Activated naive CD4-positive, alpha-beta T cell treated with anti-CD3 and anti-CD28 coated beads, Interleukin-2, amount 50 U/mL, for 24 hours (primary cell): Measurements from ENCODE around the gene ADAMTS6.
"Not testable (repeated sequence)": the region's sequence is repeated elsewhere in the genome, so short reads cannot be mapped to it uniquely, and the experiment has no call there.

Source experiments
- H3K27ac Mint-ChIP-seq: one replicate; pipeline ENCODE4 v1.8.0; 2021; ENCODE audit warnings: mild to moderate bottlenecking, mixed read lengths
- H3K27me3 Mint-ChIP-seq: one replicate; pipeline ENCODE4 v1.8.0; 2021; ENCODE audit warnings: mixed read lengths
- H3K36me3 Mint-ChIP-seq: one replicate; pipeline ENCODE4 v1.8.0; 2021; ENCODE audit warnings: mixed read lengths
- H3K4me1 Mint-ChIP-seq: one replicate; pipeline ENCODE4 v1.8.0; 2021; ENCODE audit warnings: mixed read lengths
- H3K4me3 Mint-ChIP-seq: one replicate; pipeline ENCODE4 v1.8.0; 2021; ENCODE audit warnings: mild to moderate bottlenecking, mixed read lengths
- H3K9me3 Mint-ChIP-seq: one replicate; pipeline ENCODE4 v1.8.0; 2021; ENCODE audit warnings: mixed read lengths

The ADAMTS6 gene

DNA sequence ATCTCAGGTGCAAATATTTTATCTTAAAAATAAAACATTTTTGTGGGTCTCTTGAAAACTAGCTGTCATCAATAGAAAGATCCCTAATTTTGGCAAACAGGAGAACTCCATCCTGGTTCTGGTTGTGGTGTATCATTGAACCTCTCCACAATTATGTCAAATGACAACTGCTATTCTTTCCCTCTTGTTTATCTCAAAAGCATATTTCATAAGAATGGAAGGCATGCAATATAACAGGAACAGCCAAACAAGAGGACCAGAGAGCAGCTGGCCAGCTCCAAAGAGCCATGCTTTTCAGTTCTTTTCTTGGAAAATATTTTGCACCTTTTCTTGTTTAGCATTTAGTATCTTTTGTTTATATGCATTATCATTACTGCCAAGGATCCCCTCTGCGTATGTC, 125.4 kb downstream of the ADAMTS6 start:
- Mint-ChIP-seq H3K4me3 (no peak overlapping the region), H3K9me3 (no peaks in the 10 kb centered on the region), H3K36me3 (no peaks in the 10 kb centered on the region), H3K27me3 (peaks cover 4% of the 10 kb centered on the region), H3K27ac (no peak overlapping the region), H3K4me1 (no peaks in the 10 kb centered on the region)

DNA sequence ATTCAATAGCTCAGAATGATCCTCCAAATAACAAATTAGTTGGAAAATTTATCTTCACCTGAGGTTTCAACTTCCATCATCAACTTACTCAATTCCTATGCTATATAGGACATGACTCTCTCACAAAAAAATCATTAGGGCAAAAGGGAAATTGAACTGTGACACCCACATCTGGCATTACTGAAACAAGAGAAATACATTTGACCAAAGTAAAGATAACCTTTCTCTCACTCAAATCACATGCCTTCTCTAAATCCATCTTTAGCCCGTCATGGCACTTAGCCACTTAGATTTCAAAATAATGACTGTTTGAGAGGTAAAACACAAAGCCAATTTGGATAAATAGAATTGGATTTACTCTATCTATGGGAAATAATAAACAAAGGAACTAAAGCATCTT, 126.4 kb downstream of the ADAMTS6 start:
- Mint-ChIP-seq H3K4me1 (no peaks in the 10 kb centered on the region), H3K27me3 (peaks cover 4% of the 10 kb centered on the region), H3K36me3 (no peaks in the 10 kb centered on the region), H3K9me3 (no peaks in the 10 kb centered on the region), H3K4me3 (no peak overlapping the region), H3K27ac (no peak overlapping the region)

DNA sequence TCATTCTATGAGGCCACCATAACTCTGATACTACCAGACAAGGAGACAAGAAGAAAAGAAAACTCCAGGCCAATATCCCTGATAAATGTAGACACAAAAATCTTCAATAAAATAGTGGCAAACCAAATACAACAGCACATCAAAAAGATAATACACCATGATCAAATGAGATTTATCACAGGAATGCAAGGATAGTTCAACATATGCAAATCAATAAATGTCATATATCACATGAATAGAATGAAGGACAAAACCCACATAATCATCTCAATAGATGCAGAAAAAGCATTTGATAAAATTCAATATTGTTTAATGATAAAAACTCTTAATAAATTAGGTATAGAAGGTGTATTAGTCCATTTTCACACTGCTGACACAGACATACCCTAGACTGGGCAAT, 139.9 kb downstream of the ADAMTS6 start:
- no peak overlapping the region for H3K27ac Mint-ChIP-seq
- H3K9me3 Mint-ChIP-seq, result peaks cover 33% of the 10 kb centered on the region
- peaks cover 2% of the 10 kb centered on the region for H3K27me3 Mint-ChIP-seq
- peaks cover 8% of the 10 kb centered on the region for H3K36me3 Mint-ChIP-seq
- H3K4me1 Mint-ChIP-seq, result no peaks in the 10 kb centered on the region
- H3K4me3 Mint-ChIP-seq, result no peak overlapping the region

GRCh38 chr5:65338606-65339151, 143.0 kb downstream of the ADAMTS6 start:
- no peaks in the 10 kb centered on the region for H3K4me1 Mint-ChIP-seq
- no peak overlapping the region for H3K4me3 Mint-ChIP-seq
- peaks cover 8% of the 10 kb centered on the region for H3K36me3 Mint-ChIP-seq

GRCh38 chr5:65334077-65334476, 147.6 kb downstream of the ADAMTS6 start:
- Mint-ChIP-seq H3K4me1 (no peaks in the 10 kb centered on the region), H3K36me3 (no peaks in the 10 kb centered on the region), H3K4me3 (no peak overlapping the region), H3K27me3 (peaks cover 2% of the 10 kb centered on the region), H3K9me3 (no peaks in the 10 kb centered on the region), H3K27ac (no peak overlapping the region)

More at GRCh38 chr5:65338606-65339151, 143.0 kb downstream of the ADAMTS6 start:
- H3K9me3 Mint-ChIP-seq, result peaks cover 27% of the 10 kb centered on the region
- no peak overlapping the region for H3K27ac Mint-ChIP-seq
- H3K27me3 Mint-ChIP-seq, result peaks cover 2% of the 10 kb centered on the region

DNA sequence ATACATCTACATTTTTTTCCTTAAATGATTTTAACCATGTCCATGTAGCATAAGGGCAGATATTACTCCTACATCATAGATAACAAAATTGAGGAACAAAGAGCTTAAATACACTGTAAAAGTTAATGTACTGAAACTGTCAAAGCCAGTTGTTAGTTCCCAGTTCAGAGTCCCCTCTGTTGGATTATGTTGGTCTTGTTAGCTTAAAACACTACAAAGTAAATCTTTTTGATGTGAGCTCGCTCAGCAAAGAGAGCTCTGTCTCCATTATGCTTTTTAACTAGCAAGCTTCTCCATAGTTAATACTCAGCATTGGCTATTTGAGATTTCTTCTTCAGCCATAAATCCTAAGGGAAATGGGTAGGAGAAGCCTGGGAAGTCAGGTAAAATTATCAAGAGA, 149.1 kb downstream of the ADAMTS6 start:
- peaks cover 2% of the 10 kb centered on the region for H3K27me3 Mint-ChIP-seq
- no peaks in the 10 kb centered on the region for H3K36me3 Mint-ChIP-seq
- H3K9me3 Mint-ChIP-seq, result no peaks in the 10 kb centered on the region
- H3K27ac Mint-ChIP-seq, result no peak overlapping the region
- no peak overlapping the region for H3K4me3 Mint-ChIP-seq
- H3K4me1 Mint-ChIP-seq, result no peaks in the 10 kb centered on the region

DNA sequence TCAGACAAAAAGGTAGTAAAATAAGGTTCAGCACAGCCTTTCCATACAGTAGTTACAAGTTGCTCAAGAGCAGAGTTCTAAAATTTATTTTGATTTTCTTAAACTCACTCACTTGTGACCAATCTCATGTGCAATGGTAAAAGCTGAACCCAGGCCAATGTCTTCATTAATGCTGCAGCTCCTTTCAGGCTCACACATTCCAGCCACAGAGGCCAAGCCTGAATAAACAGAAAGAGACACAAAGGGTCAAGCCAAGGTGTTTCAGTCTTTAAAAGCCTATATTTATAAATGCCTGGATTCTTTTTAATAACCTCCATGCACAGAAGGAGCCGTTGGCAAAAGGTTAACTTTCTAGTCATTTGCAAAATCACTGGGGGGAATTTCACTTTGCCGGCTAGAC, 152.5 kb downstream of the ADAMTS6 start:
- Mint-ChIP-seq H3K27ac (no peak overlapping the region), H3K4me1 (no peaks in the 10 kb centered on the region), H3K9me3 (no peaks in the 10 kb centered on the region), H3K4me3 (no peak overlapping the region), H3K36me3 (no peaks in the 10 kb centered on the region), H3K27me3 (no peaks in the 10 kb centered on the region)

DNA sequence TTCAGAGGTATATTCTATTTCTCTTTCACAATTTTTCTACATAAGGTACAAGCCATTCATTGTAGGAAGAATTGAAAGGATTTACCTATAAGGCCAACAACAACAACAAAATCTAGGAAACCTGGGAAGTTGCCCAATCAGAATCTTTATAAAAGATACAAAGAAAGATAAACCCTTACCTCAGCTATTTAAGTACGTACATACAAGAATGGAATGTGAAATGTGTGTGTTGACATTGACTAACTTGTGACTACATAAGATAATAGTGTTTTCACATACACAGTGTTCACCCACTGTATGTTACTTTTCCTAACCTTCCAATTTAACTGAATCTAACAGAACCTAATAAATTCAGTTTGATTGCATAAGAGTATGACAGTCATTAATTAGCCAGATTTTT, 154.1 kb downstream of the ADAMTS6 start:
- H3K36me3 Mint-ChIP-seq, result no peaks in the 10 kb centered on the region
- H3K27ac Mint-ChIP-seq, result no peak overlapping the region
- no peak overlapping the region for H3K4me3 Mint-ChIP-seq
- no peaks in the 10 kb centered on the region for H3K9me3 Mint-ChIP-seq
- no peaks in the 10 kb centered on the region for H3K4me1 Mint-ChIP-seq
- H3K27me3 Mint-ChIP-seq, result no peaks in the 10 kb centered on the region

DNA sequence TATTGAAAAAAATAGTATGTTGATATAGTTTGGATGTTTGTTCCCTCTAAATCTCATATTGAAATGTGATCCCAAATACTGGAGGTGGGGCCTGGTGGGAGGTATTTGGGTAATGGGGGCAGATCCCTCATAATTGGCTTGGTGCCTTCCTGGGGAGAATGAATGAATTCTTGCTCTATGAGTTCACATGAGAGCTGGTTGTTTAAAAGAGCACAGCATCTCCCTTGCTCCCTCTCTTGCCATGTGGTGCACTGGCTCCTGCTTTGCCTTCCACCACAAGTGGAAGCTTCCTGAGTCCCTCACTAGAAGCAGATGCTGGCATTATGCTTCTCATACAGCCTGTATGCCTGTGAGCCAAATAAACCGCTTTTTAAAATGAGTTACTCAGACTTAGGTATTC, 154.8 kb downstream of the ADAMTS6 start:
- Mint-ChIP-seq H3K36me3 (no peaks in the 10 kb centered on the region), H3K9me3 (no peaks in the 10 kb centered on the region), H3K27ac (no peak overlapping the region), H3K4me3 (no peak overlapping the region), H3K27me3 (no peaks in the 10 kb centered on the region), H3K4me1 (no peaks in the 10 kb centered on the region)

GRCh38 chr5:65324226-65324625, 157.5 kb downstream of the ADAMTS6 start:
- Mint-ChIP-seq H3K9me3 (no peaks in the 10 kb centered on the region), H3K4me1 (no peaks in the 10 kb centered on the region), H3K27ac (no peak overlapping the region), H3K27me3 (no peaks in the 10 kb centered on the region), H3K4me3 (no peak overlapping the region), H3K36me3 (no peaks in the 10 kb centered on the region)

GRCh38 chr5:65320704-65321103, 161.0 kb downstream of the ADAMTS6 start:
- not testable (repeated sequence) for H3K4me3 Mint-ChIP-seq, H3K9me3 Mint-ChIP-seq, H3K27me3 Mint-ChIP-seq, H3K4me1 Mint-ChIP-seq, H3K36me3 Mint-ChIP-seq, H3K27ac Mint-ChIP-seq

GRCh38 chr5:65320250-65320649, 161.5 kb downstream of the ADAMTS6 start:
- Mint-ChIP-seq H3K27ac (no peak overlapping the region), H3K27me3 (no peaks in the 10 kb centered on the region), H3K36me3 (no peaks in the 10 kb centered on the region), H3K9me3 (no peaks in the 10 kb centered on the region), H3K4me3 (no peak overlapping the region), H3K4me1 (no peaks in the 10 kb centered on the region)

GRCh38 chr5:65307931-65308330, 173.8 kb downstream of the ADAMTS6 start:
- H3K9me3 Mint-ChIP-seq, result no peaks in the 10 kb centered on the region
- no peaks in the 10 kb centered on the region for H3K4me1 Mint-ChIP-seq
- no peaks in the 10 kb centered on the region for H3K27me3 Mint-ChIP-seq
- H3K27ac Mint-ChIP-seq, result no peak overlapping the region
- H3K36me3 Mint-ChIP-seq, result no peaks in the 10 kb centered on the region
- H3K4me3 Mint-ChIP-seq, result no peak overlapping the region

GRCh38 chr5:65307088-65307487, 174.6 kb downstream of the ADAMTS6 start:
- Mint-ChIP-seq H3K36me3 (no peaks in the 10 kb centered on the region), H3K27me3 (no peaks in the 10 kb centered on the region), H3K9me3 (no peaks in the 10 kb centered on the region), H3K4me3 (no peak overlapping the region), H3K27ac (no peak overlapping the region), H3K4me1 (no peaks in the 10 kb centered on the region)

DNA sequence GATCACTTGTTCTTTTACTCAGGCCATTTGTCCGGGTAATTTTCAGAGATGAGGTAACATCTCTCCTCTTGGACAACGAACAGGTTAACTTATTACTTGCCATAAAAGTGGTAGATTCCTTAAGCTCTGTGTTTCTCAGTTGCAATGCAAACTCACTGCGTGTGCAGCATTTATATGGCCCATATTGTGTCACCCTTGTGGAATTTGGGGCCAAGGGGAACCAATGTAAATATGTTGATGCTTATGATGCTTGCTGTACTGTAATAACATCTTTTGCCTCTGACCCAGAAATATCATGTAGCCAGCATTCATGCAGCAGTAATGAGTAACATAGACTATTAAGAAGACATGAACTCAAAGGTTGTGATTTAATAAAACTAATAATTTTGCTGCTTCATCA, 175.8 kb downstream of the ADAMTS6 start:
- Mint-ChIP-seq H3K9me3 (no peaks in the 10 kb centered on the region), H3K4me1 (no peaks in the 10 kb centered on the region), H3K27me3 (no peaks in the 10 kb centered on the region), H3K4me3 (no peak overlapping the region), H3K36me3 (no peaks in the 10 kb centered on the region), H3K27ac (no peak overlapping the region)

- Mint-ChIP-seq H3K27ac (no peak overlapping the region), H3K4me1 (no peaks in the 10 kb centered on the region), H3K9me3 (no peaks in the 10 kb centered on the region), H3K27me3 (no peaks in the 10 kb centered on the region), H3K4me3 (no peak overlapping the region), H3K36me3 (no peaks in the 10 kb centered on the region)
These were observed 181.9 kb downstream of the ADAMTS6 start for GRCh38 chr5:65299861-65300260.

DNA sequence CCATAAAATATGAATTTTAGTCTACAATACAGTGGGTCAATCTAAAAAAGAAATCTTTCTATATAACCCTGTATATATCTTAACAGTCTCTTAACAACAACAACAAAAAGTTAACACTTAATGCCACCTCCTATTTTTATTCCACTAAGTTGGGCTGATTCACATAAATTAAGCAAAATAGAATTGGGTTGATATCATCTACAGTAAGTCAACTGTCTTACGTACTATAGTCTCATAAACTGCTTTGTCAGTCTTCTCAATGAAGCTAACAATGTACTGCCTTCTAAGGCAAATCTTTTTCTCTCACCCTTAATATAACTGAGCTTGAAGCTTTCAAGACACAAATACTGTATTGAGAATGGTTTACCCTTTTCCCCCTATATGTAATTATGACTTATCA, 185.7 kb downstream of the ADAMTS6 start:
- Mint-ChIP-seq H3K4me3 (no peak overlapping the region), H3K9me3 (no peaks in the 10 kb centered on the region), H3K4me1 (no peaks in the 10 kb centered on the region), H3K27me3 (no peaks in the 10 kb centered on the region), H3K36me3 (no peaks in the 10 kb centered on the region), H3K27ac (no peak overlapping the region)
